GM12875 (cell line): ENCODE measurements around the gene KRT6A.

Source experiments
- H3K4me3 ChIP-seq: one replicate; pipeline ENCODE4 v1.5.1; 2011; ENCODE audit warnings: low read depth, low read length, control low read depth
- CTCF ChIP-seq: IDR thresholded peaks from 2 replicates; pipeline ENCODE4 v1.5.1; 2011; ENCODE audit warnings: low read depth, mild to moderate bottlenecking, control low read depth, inconsistent platforms, low read length, moderate library complexity, borderline replicate concordance; ENCODE audit not compliant: insufficient read depth

KRT6A gene

GRCh38 chr12:52524241-52524897 is 31.3 kb upstream of the KRT6A start:
- H3K4me3 ChIP-seq = no peak overlapping the region
- no peak for TF ChIP-seq CTCF

GRCh38 chr12:52523824-52524223 is 30.8 kb upstream of the KRT6A start:
- no peak overlapping the region for H3K4me3 ChIP-seq
- no peak for TF ChIP-seq CTCF

- no peak for TF ChIP-seq CTCF
- no peak overlapping the region for H3K4me3 ChIP-seq
Measured at GRCh38 chr12:52522346-52523011, 29.4 kb upstream of the KRT6A start.

- H3K4me3 ChIP-seq = no peak overlapping the region
- TF ChIP-seq CTCF = no peak
Measured at GRCh38 chr12:52521568-52522266, 28.7 kb upstream of the KRT6A start.

GRCh38 chr12:52521175-52521567 is 28.1 kb upstream of the KRT6A start:
- no peak for TF ChIP-seq CTCF

GRCh38 chr12:52519826-52520662 is 27.0 kb upstream of the KRT6A start, which contains the start of gene KRT5:
TSS of gene KRT5 (minus strand) at chr12:52520394. CDS start at chr12:52520296, 98 bp downstream.
- H3K4me3 ChIP-seq = no peak within 1 kb of the TSS
- TF ChIP-seq CTCF = no peak

More at GRCh38 chr12:52521175-52521567, 28.1 kb upstream of the KRT6A start:
- H3K4me3 ChIP-seq = no peak overlapping the region
